Hepatocyte (in vitro differentiated cells): ENCODE data around the gene CREB5. TPM values are rescaled to one million over a fixed set of nuclear protein-coding genes. Genes with fewer than 3 reads are reported as not detected.

Experiments
- DNase-seq: peaks from one replicate; pipeline ENCODE4 v3.0.0-alpha.2; 2016; ENCODE audit warnings: low spot score
- H2AFZ ChIP-seq: fragments of 200-600 bp; sonication (generic); 2 replicates; pipeline ENCODE4 v1.6.0; 2016; ENCODE audit warnings: antibody characterized with exemption, mild to moderate bottlenecking
- H3K27ac ChIP-seq: fragments of 200-600 bp; sonication (generic); 2 replicates; pipeline ENCODE4 v1.5.1; 2016; ENCODE audit warnings: mild to moderate bottlenecking
- H3K27me3 ChIP-seq: fragments of 200-600 bp; sonication (generic); 2 replicates; pipeline ENCODE4 v1.6.1; 2016
- H3K36me3 ChIP-seq: fragments of 200-600 bp; sonication (generic); replicated peaks from 2 replicates; pipeline ENCODE4 v1.5.1; 2016; ENCODE audit warnings: low read depth; ENCODE audit not compliant: insufficient read depth
- H3K4me1 ChIP-seq: fragments of 200-600 bp; sonication (generic); 2 replicates; pipeline ENCODE4 v1.5.1; 2016; ENCODE audit warnings: mild to moderate bottlenecking, moderate library complexity; ENCODE audit not compliant: insufficient read depth
- H3K4me2 ChIP-seq: fragments of 200-600 bp; sonication (generic); 2 replicates; pipeline ENCODE4 v1.6.0; 2016
- H3K4me3 ChIP-seq: fragments of 200-600 bp; sonication (generic); 2 replicates; pipeline ENCODE4 v1.5.1; 2016; ENCODE audit warnings: mild to moderate bottlenecking
- H3K79me2 ChIP-seq: fragments of 200-600 bp; sonication (generic); 2 replicates; pipeline ENCODE4 v1.6.0; 2017; ENCODE audit warnings: mild to moderate bottlenecking
- H3K9me2 ChIP-seq: fragments of 200-600 bp; sonication (generic); replicated peaks from 2 replicates; pipeline ENCODE4 v1.6.0; 2017; ENCODE audit warnings: mild to moderate bottlenecking; ENCODE audit not compliant: insufficient read depth
- H3K9me3 ChIP-seq: fragments of 200-600 bp; sonication (generic); 2 replicates; pipeline ENCODE4 v1.5.1; 2016; ENCODE audit warnings: low read depth, mild to moderate bottlenecking
- H4K20me1 ChIP-seq: fragments of 200-600 bp; sonication (generic); 2 replicates; pipeline ENCODE4 v1.6.0; 2016; ENCODE audit warnings: mild to moderate bottlenecking; ENCODE audit not compliant: insufficient read depth, poor library complexity, severe bottlenecking
- CTCF ChIP-seq: fragments of 200-600 bp; sonication (generic); IDR thresholded peaks from 2 replicates; pipeline ENCODE4 v1.5.1; 2016; ENCODE audit warnings: antibody characterized with exemption, mild to moderate bottlenecking; ENCODE audit not compliant: poor library complexity
- EZH2 ChIP-seq: fragments of 200-600 bp; sonication (generic); IDR thresholded peaks from 2 replicates; pipeline ENCODE4 v1.6.1; 2016; ENCODE audit warnings: antibody characterized with exemption, mild to moderate bottlenecking, borderline replicate concordance
- EZH2phosphoT487 ChIP-seq: fragments of 200-600 bp; sonication (generic); IDR thresholded peaks from one replicate; pipeline ENCODE4 v1.6.1; 2018; ENCODE audit warnings: antibody characterized with exemption, mild to moderate bottlenecking, low read depth, moderate library complexity; ENCODE audit not compliant: unreplicated experiment, severe bottlenecking
- WGBS: methylation state at CpG from one replicate; pipeline ENCODE4 v1.1.6; 2016; ENCODE audit warnings: low lambda C conversion rate; ENCODE audit errors: missing lambda C conversion rate; 5-methylcytosine and 5-hydroxymethylcytosine counted together
- polyA plus RNA-seq: library from polyadenylated mRNA; unstranded; fragments of >200 nt; fragmentation: Nextera tagmentation; extraction: Ambion mirVana; gene quantifications from 2 replicates; pipeline ENCODE4 v1.2.1, GENCODE V29; 2016
- total RNA-seq: library from RNA; depleted of rRNA; stranded (reverse); fragments of >200 nt; gene quantifications from 2 replicates; pipeline ENCODE4 v1.2.3, GENCODE V29; 2014

CREB5 gene
- total and polyA plus RNA-seq, 2 experiments from 2014 or later, result 14.0 to 27.9 TPM

DNA sequence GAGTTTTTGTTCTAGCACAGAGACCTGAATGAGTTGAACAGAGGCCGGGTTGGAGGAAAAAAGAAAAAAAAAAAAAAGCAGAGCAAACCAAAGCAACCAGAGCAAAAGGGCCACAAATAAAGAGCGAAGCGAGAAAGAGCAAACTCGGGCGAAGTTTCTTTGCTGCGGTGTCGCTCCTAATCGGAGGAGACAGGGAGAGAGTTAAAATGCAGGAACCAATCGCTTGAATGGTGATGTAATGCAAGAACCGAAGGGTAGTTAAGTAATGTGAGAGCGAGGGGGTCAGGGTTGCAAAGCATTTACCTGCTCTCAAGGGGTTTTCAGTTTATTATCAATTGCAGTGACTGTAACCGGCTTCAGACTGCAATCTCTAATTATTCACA, 274.1 kb downstream of the CREB5 start:
- no peaks in the 10 kb centered on the region for H3K36me3 ChIP-seq
- H4K20me1 ChIP-seq, result no peaks in the 10 kb centered on the region
- H3K4me1 ChIP-seq, result peaks cover 8% of the 10 kb centered on the region
- TF ChIP-seq EZH2phosphoT487 (no peak), CTCF (no peak), EZH2 (no peak)
- H2AFZ ChIP-seq, result peak overlapping the region; percentile 54
- peak overlapping the region; percentile 93 for H3K27ac ChIP-seq
- no peaks in the 10 kb centered on the region for H3K9me3 ChIP-seq
- H3K27me3 ChIP-seq, result no peaks in the 10 kb centered on the region
- whole genome bisulfite sequencing, result 3% methylated on average over 12 of the region's 12 CpGs
- no peaks in the 10 kb centered on the region for H3K9me2 ChIP-seq
- peak overlapping the region; percentile 46 for H3K4me3 ChIP-seq
- peaks cover 20% of the 10 kb centered on the region for H3K79me2 ChIP-seq
- peak; percentile 69 for DNase-seq
- H3K4me2 ChIP-seq, result peak overlapping the region; percentile 78

- DNase-seq, result no peak
- H3K9me2 ChIP-seq, result no peaks in the 10 kb centered on the region
- H3K27me3 ChIP-seq, result no peaks in the 10 kb centered on the region
- no peaks in the 10 kb centered on the region for H3K9me3 ChIP-seq
- TF ChIP-seq CTCF, result no peak
- no peak for TF ChIP-seq EZH2
- no peak for TF ChIP-seq EZH2phosphoT487
- no peaks in the 10 kb centered on the region for H3K36me3 ChIP-seq
- peaks cover 8% of the 10 kb centered on the region for H3K4me1 ChIP-seq
- H3K4me3 ChIP-seq, result peak overlapping the region; percentile 46
- H3K4me2 ChIP-seq, result peak overlapping the region; percentile 78
- peaks cover 20% of the 10 kb centered on the region for H3K79me2 ChIP-seq
- H3K27ac ChIP-seq, result no peak overlapping the region
- H2AFZ ChIP-seq, result no peak overlapping the region
- 67% methylated on average over 4 of the region's 4 CpGs for WGBS
- H4K20me1 ChIP-seq, result no peaks in the 10 kb centered on the region
Observed at GRCh38 chr7:28687537-28687936, 275.2 kb downstream of the CREB5 start.

GRCh38 chr7:28688174-28688573, 275.9 kb downstream of the CREB5 start:
- H3K4me2 ChIP-seq, result peak overlapping the region; percentile 78
- H4K20me1 ChIP-seq, result no peaks in the 10 kb centered on the region
- no peaks in the 10 kb centered on the region for H3K9me3 ChIP-seq
- no peak overlapping the region for H2AFZ ChIP-seq
- no peak for DNase-seq
- no peak overlapping the region for H3K4me3 ChIP-seq
- WGBS, result 87% methylated on average over 2 of the region's 2 CpGs
- H3K27me3 ChIP-seq, result no peaks in the 10 kb centered on the region
- no peaks in the 10 kb centered on the region for H3K36me3 ChIP-seq
- H3K9me2 ChIP-seq, result no peaks in the 10 kb centered on the region
- no peak for TF ChIP-seq EZH2phosphoT487
- TF ChIP-seq CTCF, result no peak
- TF ChIP-seq EZH2, result no peak
- H3K27ac ChIP-seq, result no peak overlapping the region
- peaks cover 8% of the 10 kb centered on the region for H3K4me1 ChIP-seq
- H3K79me2 ChIP-seq, result peaks cover 20% of the 10 kb centered on the region

DNA sequence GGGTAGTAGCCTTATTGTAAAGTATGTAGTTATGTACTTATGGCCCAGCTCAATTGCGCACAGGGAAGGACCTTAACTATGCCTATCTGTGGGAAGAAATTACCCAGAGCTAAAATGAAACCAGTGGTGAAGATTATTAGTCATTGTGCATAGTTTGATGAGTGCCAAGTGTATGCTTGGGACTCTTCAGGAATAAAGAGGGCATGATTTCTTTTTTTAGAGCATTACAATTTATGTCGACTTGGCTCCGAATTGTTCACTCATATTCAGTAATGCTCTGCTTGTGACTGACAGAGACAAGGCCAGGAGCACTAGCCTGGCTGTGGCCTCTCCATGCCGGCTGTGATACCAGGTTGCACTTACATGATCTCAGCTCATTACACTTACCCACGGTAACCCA, 276.3 kb downstream of the CREB5 start:
- no peak for DNase-seq
- Histone ChIP-seq H4K20me1 (no peaks in the 10 kb centered on the region), H3K9me3 (no peaks in the 10 kb centered on the region), H3K27me3 (no peaks in the 10 kb centered on the region), H3K4me1 (peaks cover 8% of the 10 kb centered on the region), H2AFZ (no peak overlapping the region), H3K27ac (no peak overlapping the region), H3K9me2 (no peaks in the 10 kb centered on the region), H3K79me2 (peaks cover 25% of the 10 kb centered on the region), H3K4me3 (no peak overlapping the region), H3K4me2 (peak overlapping the region; percentile 42), H3K36me3 (no peaks in the 10 kb centered on the region)
- 94% methylated on average over 5 of the region's 5 CpGs for WGBS
- TF ChIP-seq CTCF, result no peak
- no peak for TF ChIP-seq EZH2phosphoT487
- TF ChIP-seq EZH2, result no peak
